ENCODE results near the gene ZNF385D. TPM values are rescaled to one million over a fixed set of nuclear protein-coding genes. Genes with fewer than 3 reads are reported as not detected.

ZNF385D gene
- polyA plus RNA-seq, 4 donors, result 11.8 to 18.0 (median 14.3) TPM

GRCh38 chr3:21691036-21691435, 60.0 kb downstream of the ZNF385D start:
- DNase-seq (ENCODE audit: low read depth in 4 of 4, low spot score in 3 of 4), result no peak

- no peak for DNase-seq (ENCODE audit: low read depth in 4 of 4, low spot score in 3 of 4)
Observed at GRCh38 chr3:21682206-21682605, 68.8 kb downstream of the ZNF385D start.

- no peak for DNase-seq (ENCODE audit: low read depth in 4 of 4, low spot score in 3 of 4)
Observed at GRCh38 chr3:21673393-21673792, 77.6 kb downstream of the ZNF385D start.

GRCh38 chr3:21672303-21672702, 78.7 kb downstream of the ZNF385D start:
- no peak for DNase-seq (ENCODE audit: low read depth in 4 of 4, low spot score in 3 of 4)

- no peak for DNase-seq (ENCODE audit: low read depth in 4 of 4, low spot score in 3 of 4)
Observed at GRCh38 chr3:21670386-21670785, 80.6 kb downstream of the ZNF385D start.

GRCh38 chr3:21668012-21668411, 83.0 kb downstream of the ZNF385D start:
- DNase-seq (ENCODE audit: low read depth in 4 of 4, low spot score in 3 of 4), result no peak

GRCh38 chr3:21665444-21666100, 85.4 kb downstream of the ZNF385D start:
- DNase-seq (ENCODE audit: low read depth in 4 of 4, low spot score in 3 of 4), result peak in 1 of 4 donors; percentile 12

- DNase-seq (ENCODE audit: low read depth in 4 of 4, low spot score in 3 of 4), result no peak
Observed at GRCh38 chr3:21664996-21665395, 86.0 kb downstream of the ZNF385D start.

GRCh38 chr3:21662403-21662802, 88.6 kb downstream of the ZNF385D start:
- DNase-seq (ENCODE audit: low read depth in 4 of 4, low spot score in 3 of 4), result no peak

- DNase-seq (ENCODE audit: low read depth in 4 of 4, low spot score in 3 of 4), result no peak
Observed at GRCh38 chr3:21654662-21655061, 96.3 kb downstream of the ZNF385D start.

- DNase-seq (ENCODE audit: low read depth in 4 of 4, low spot score in 3 of 4), result no peak
Observed at GRCh38 chr3:21654241-21654640, 96.8 kb downstream of the ZNF385D start.

GRCh38 chr3:21649519-21649918, 101.5 kb downstream of the ZNF385D start:
- DNase-seq (ENCODE audit: low read depth in 4 of 4, low spot score in 3 of 4), result no peak

GRCh38 chr3:21647961-21648360, 103.0 kb downstream of the ZNF385D start:
- DNase-seq (ENCODE audit: low read depth in 4 of 4, low spot score in 3 of 4), result no peak

GRCh38 chr3:21645121-21645897, 105.7 kb downstream of the ZNF385D start:
- no peak for DNase-seq (ENCODE audit: low read depth in 4 of 4, low spot score in 3 of 4)

GRCh38 chr3:21644268-21644667, 106.7 kb downstream of the ZNF385D start:
- DNase-seq (ENCODE audit: low read depth in 4 of 4, low spot score in 3 of 4), result no peak

- no peak for DNase-seq (ENCODE audit: low read depth in 4 of 4, low spot score in 3 of 4)
Observed at GRCh38 chr3:21643752-21644151, 107.3 kb downstream of the ZNF385D start.

- no peak for DNase-seq (ENCODE audit: low read depth in 4 of 4, low spot score in 3 of 4)
Observed at GRCh38 chr3:21642433-21642832, 108.6 kb downstream of the ZNF385D start.

- no peak for DNase-seq (ENCODE audit: low read depth in 4 of 4, low spot score in 3 of 4)
Observed at GRCh38 chr3:21641959-21642358, 109.1 kb downstream of the ZNF385D start.

GRCh38 chr3:21638488-21638887, 112.5 kb downstream of the ZNF385D start:
- no peak for DNase-seq (ENCODE audit: low read depth in 4 of 4, low spot score in 3 of 4)

GRCh38 chr3:21634112-21634511, 116.9 kb downstream of the ZNF385D start:
- DNase-seq (ENCODE audit: low read depth in 4 of 4, low spot score in 3 of 4), result no peak

GRCh38 chr3:21624524-21624923, 126.5 kb downstream of the ZNF385D start:
- DNase-seq (ENCODE audit: low read depth in 4 of 4, low spot score in 3 of 4), result no peak

GRCh38 chr3:21621181-21621651, 129.8 kb downstream of the ZNF385D start:
- peak; percentile 25 to 55 (median 42) for DNase-seq (ENCODE audit: low read depth in 4 of 4, low spot score in 3 of 4)

Measured in left renal pelvis (tissue), 4 donors.